Subcutaneous abdominal adipose tissue (tissue), 5 donors: ENCODE measurements around the gene KISS1.

Experiments
- H3K27ac ChIP-seq: one replicate; pipeline ENCODE4 v1.7.0; 2013; ENCODE audit warnings: low read depth, mild to moderate bottlenecking, inconsistent platforms, low read length, moderate library complexity
- H3K27me3 ChIP-seq, 5 donors: one replicate each; pipeline ENCODE4 v1.7.0; 2013; ENCODE audit warnings: low read length in 5 of 5, inconsistent platforms in 1 of 5; ENCODE audit not compliant: control insufficient read depth in 5 of 5, insufficient read depth in 4 of 5
- H3K36me3 ChIP-seq, 5 donors: one replicate each; pipeline ENCODE4 v1.7.0; 2013; ENCODE audit warnings: low read length in 5 of 5; ENCODE audit not compliant: control insufficient read depth in 5 of 5, insufficient read depth in 5 of 5
- H3K4me1 ChIP-seq, 5 donors: one replicate each; pipeline ENCODE4 v1.7.0; 2013; ENCODE audit warnings: low read length in 5 of 5, mild to moderate bottlenecking in 3 of 5, moderate library complexity in 1 of 5; ENCODE audit not compliant: control insufficient read depth in 5 of 5, insufficient read depth in 5 of 5
- H3K4me3 ChIP-seq, 5 donors: one replicate each; pipeline ENCODE4 v1.7.0; 2013; ENCODE audit warnings: low read length in 5 of 5, low read depth in 1 of 5
- H3K9ac ChIP-seq, 5 donors: one replicate each; pipeline ENCODE4 v1.7.0; 2013; ENCODE audit warnings: low read length in 5 of 5, mild to moderate bottlenecking in 4 of 5, moderate library complexity in 3 of 5
- H3K9me3 ChIP-seq, 5 donors: one replicate each; pipeline ENCODE4 v1.7.0; 2013; ENCODE audit warnings: low read length in 5 of 5; ENCODE audit not compliant: control insufficient read depth in 5 of 5
- donor health status: healthy.
- donor health status: healthy.
- donor health status: healthy.
- donor health status: healthy.
- donor health status: healthy.

KISS1 gene

GRCh38 chr1:204180133-204180532 lies 16.2 kb downstream of the KISS1 start:
- H3K4me1 ChIP-seq = no peaks in the 10 kb centered on the region
- H3K9ac ChIP-seq = no peak overlapping the region
- H3K27ac ChIP-seq = no peak overlapping the region
- H3K36me3 ChIP-seq = no peaks in the 10 kb centered on the region
- H3K4me3 ChIP-seq = no peak overlapping the region
- H3K27me3 ChIP-seq = peaks cover 0 to 25% (median 11%) of the 10 kb centered on the region in 5 donors
- no peaks in the 10 kb centered on the region for H3K9me3 ChIP-seq

- Histone ChIP-seq H3K9me3 (no peaks in the 10 kb centered on the region), H3K27ac (no peak overlapping the region), H3K27me3 (peaks cover 0 to 28% (median 11%) of the 10 kb centered on the region in 5 donors), H3K9ac (no peak overlapping the region), H3K4me3 (no peak overlapping the region), H3K4me1 (no peaks in the 10 kb centered on the region), H3K36me3 (no peaks in the 10 kb centered on the region)
Observed at GRCh38 chr1:204178487-204179281, 17.6 kb downstream of the KISS1 start.

GRCh38 chr1:204177133-204177532 lies 19.2 kb downstream of the KISS1 start:
- H3K27me3 ChIP-seq = peaks cover 0 to 28% (median 11%) of the 10 kb centered on the region in 5 donors
- H3K4me3 ChIP-seq = no peak overlapping the region

GRCh38 chr1:204176049-204176448 lies 20.2 kb downstream of the KISS1 start:
- H3K9ac ChIP-seq = no peak overlapping the region
- no peaks in the 10 kb centered on the region for H3K9me3 ChIP-seq
- H3K4me1 ChIP-seq = no peaks in the 10 kb centered on the region
- H3K4me3 ChIP-seq = no peak overlapping the region
- no peak overlapping the region for H3K27ac ChIP-seq
- no peaks in the 10 kb centered on the region for H3K36me3 ChIP-seq
- H3K27me3 ChIP-seq = peaks cover 0 to 28% (median 11%) of the 10 kb centered on the region in 5 donors

More at GRCh38 chr1:204177133-204177532, 19.2 kb downstream of the KISS1 start:
- Histone ChIP-seq H3K27ac (no peak overlapping the region), H3K9me3 (no peaks in the 10 kb centered on the region), H3K9ac (no peak overlapping the region), H3K4me1 (no peaks in the 10 kb centered on the region), H3K36me3 (no peaks in the 10 kb centered on the region)

GRCh38 chr1:204174958-204175357 lies 21.3 kb downstream of the KISS1 start:
- Histone ChIP-seq H3K9ac (no peak overlapping the region), H3K27me3 (peaks cover 0 to 28% (median 11%) of the 10 kb centered on the region in 5 donors), H3K27ac (no peak overlapping the region), H3K4me1 (no peaks in the 10 kb centered on the region), H3K4me3 (no peak overlapping the region), H3K36me3 (no peaks in the 10 kb centered on the region), H3K9me3 (peaks cover 2 to 10% (median 8%) of the 10 kb centered on the region in 5 donors)

- Histone ChIP-seq H3K27ac (no peak overlapping the region), H3K36me3 (no peaks in the 10 kb centered on the region), H3K27me3 (peaks cover 0 to 18% (median 5%) of the 10 kb centered on the region in 5 donors), H3K9ac (no peak overlapping the region), H3K4me3 (no peak overlapping the region), H3K9me3 (peaks cover 2 to 21% (median 15%) of the 10 kb centered on the region in 5 donors), H3K4me1 (no peaks in the 10 kb centered on the region)
Observed at GRCh38 chr1:204172404-204173029, 23.8 kb downstream of the KISS1 start.

GRCh38 chr1:204171751-204172178 lies 24.5 kb downstream of the KISS1 start:
- H3K27ac ChIP-seq = no peak overlapping the region

GRCh38 chr1:204170494-204171155 lies 25.7 kb downstream of the KISS1 start:
- H3K4me1 ChIP-seq = no peaks in the 10 kb centered on the region

More at GRCh38 chr1:204171751-204172178, 24.5 kb downstream of the KISS1 start:
- peaks cover 0 to 14% (median 3%) of the 10 kb centered on the region in 5 donors for H3K27me3 ChIP-seq
- no peaks in the 10 kb centered on the region for H3K4me1 ChIP-seq
- H3K9me3 ChIP-seq = peaks cover 2 to 21% (median 15%) of the 10 kb centered on the region in 5 donors
- no peak overlapping the region for H3K4me3 ChIP-seq
- H3K9ac ChIP-seq = no peak overlapping the region
- no peaks in the 10 kb centered on the region for H3K36me3 ChIP-seq

GRCh38 chr1:204169858-204170257 lies 26.4 kb downstream of the KISS1 start:
- Histone ChIP-seq H3K9me3 (peaks cover 2 to 21% (median 15%) of the 10 kb centered on the region in 5 donors), H3K27me3 (peaks cover 6 to 9% (median 7%) of the 10 kb centered on the region in 5 donors), H3K4me1 (no peaks in the 10 kb centered on the region), H3K36me3 (no peaks in the 10 kb centered on the region), H3K9ac (no peak overlapping the region), H3K27ac (no peak overlapping the region), H3K4me3 (no peak overlapping the region)

More at GRCh38 chr1:204170494-204171155, 25.7 kb downstream of the KISS1 start:
- H3K27ac ChIP-seq = no peak overlapping the region
- no peak overlapping the region for H3K9ac ChIP-seq
- H3K4me3 ChIP-seq = no peak overlapping the region
- H3K36me3 ChIP-seq = no peaks in the 10 kb centered on the region
- H3K27me3 ChIP-seq = peaks cover 6 to 13% (median 11%) of the 10 kb centered on the region in 5 donors
- H3K9me3 ChIP-seq = peaks cover 2 to 21% (median 15%) of the 10 kb centered on the region in 5 donors
